MCF 10A (cell line): ENCODE measurements around the gene INTS11. TPM values are rescaled to one million over a fixed set of nuclear protein-coding genes. Genes with fewer than 3 reads are reported as not detected.

Source experiments
- BruUV-seq: library from RNA; stranded (reverse); fragments of 400-500 nt; replicated peaks from 2 replicates; lab custom pipeline; 2021; lab: Mats Ljungman, UMichigan
- CTCF ChIA-PET: fragments of 300-600 bp; sonication (Branson Sonifier 250); formaldehyde crosslinking; extraction: SDS; loops from one replicate; lab custom pipeline; 2021; ENCODE audit warnings: antibody characterized with exemption, inconsistent platforms; lab: Yijun Ruan, JAX
- POLR2A ChIA-PET: fragments of 300-600, 350-650 bp; sonication (Branson Sonifier 250); formaldehyde crosslinking; extraction: SDS; loops from one replicate; lab custom pipeline; 2020; ENCODE audit warnings: antibody characterized with exemption, inconsistent platforms; lab: Yijun Ruan, JAX
- DNase-seq: peaks from one replicate; pipeline ENCODE4 v3.0.0-alpha.2; 2018; ENCODE audit not compliant: unreplicated experiment
- H3K27ac Mint-ChIP-seq: one replicate; pipeline ENCODE4 v1.8.0; 2022; ENCODE audit warnings: mild to moderate bottlenecking, low read depth, mixed read lengths; ENCODE audit not compliant: unreplicated experiment
- H3K27me3 Mint-ChIP-seq: one replicate; pipeline ENCODE4 v1.8.0; 2022; ENCODE audit warnings: mixed read lengths; ENCODE audit not compliant: insufficient read depth, unreplicated experiment
- H3K36me3 Mint-ChIP-seq: one replicate; pipeline ENCODE4 v1.8.0; 2022; ENCODE audit warnings: mild to moderate bottlenecking, moderate library complexity, mixed read lengths; ENCODE audit not compliant: insufficient read depth, unreplicated experiment
- H3K4me1 Mint-ChIP-seq: one replicate; pipeline ENCODE4 v1.8.0; 2022; ENCODE audit warnings: mixed read lengths; ENCODE audit not compliant: insufficient read depth, unreplicated experiment
- H3K4me3 Mint-ChIP-seq: one replicate; pipeline ENCODE4 v1.8.0; 2022; ENCODE audit warnings: mild to moderate bottlenecking, moderate library complexity, mixed read lengths; ENCODE audit not compliant: unreplicated experiment
- H3K9me3 Mint-ChIP-seq: one replicate; pipeline ENCODE4 v1.8.0; 2022; ENCODE audit warnings: mixed read lengths; ENCODE audit not compliant: unreplicated experiment
- intact Hi-C: fragments of 100-400 bp; cut with micrococcal nuclease; formaldehyde crosslinking; loops from 2 replicates; pipeline ENCODE4 v1.14.1; 2022
- total RNA-seq: library from RNA; stranded (reverse); gene quantifications from 2 replicates; pipeline ENCODE4 v1.2.3, GENCODE V29; 2022
- TF ChIP-seq, protein P1 (sequence below): fragments of 200-600 bp; IDR thresholded peaks from one replicate; pipeline ENCODE4 v1.8.0; 2022; ENCODE audit warnings: antibody characterized with exemption, mild to moderate bottlenecking; ENCODE audit not compliant: unreplicated experiment

The INTS11 gene
- total RNA-seq, 1 experiment from 2014 or later: 122 TPM

DNA sequence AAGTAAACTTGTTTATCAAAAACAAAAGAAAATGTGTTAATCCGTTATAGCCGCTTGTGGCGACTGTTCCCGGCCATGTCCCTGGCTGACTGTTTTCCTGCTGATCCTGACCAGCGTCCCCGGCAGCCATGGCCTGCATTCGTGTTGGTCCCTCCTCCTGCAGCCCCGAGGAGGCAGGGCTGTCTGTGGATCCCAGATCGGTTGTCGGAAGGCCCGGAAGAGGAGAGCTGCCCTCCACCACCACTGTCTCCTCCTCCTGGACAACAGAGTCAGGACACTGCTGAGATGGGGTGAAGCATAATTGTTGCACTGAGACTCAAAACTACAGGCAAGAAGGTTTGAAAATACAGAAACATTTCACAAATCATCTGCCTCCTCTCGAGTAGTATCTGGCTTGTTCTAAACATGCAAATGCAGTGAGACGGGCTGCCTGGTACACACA lies 37.5 kb upstream of the INTS11 start:
- BruUV-seq: no TSS peak
- Mint-ChIP-seq H3K4me1 (peaks cover 9% of the 10 kb centered on the region), H3K36me3 (no peaks in the 10 kb centered on the region), H3K27me3 (no peaks in the 10 kb centered on the region), H3K4me3 (no peak overlapping the region), H3K27ac (no peak overlapping the region), H3K9me3 (no peaks in the 10 kb centered on the region)
- ChIA-PET CTCF (interaction anchor here (1.2 to 1.8 kb wide), 2 partner anchors 10 to 142 kb away, joined by 3 to 9 read pairs; no protein-coding TSS in a partner anchor), POLR2A (no interaction called here)
- intact Hi-C loops: no loop called here
- TF ChIP-seq, protein P1, sequence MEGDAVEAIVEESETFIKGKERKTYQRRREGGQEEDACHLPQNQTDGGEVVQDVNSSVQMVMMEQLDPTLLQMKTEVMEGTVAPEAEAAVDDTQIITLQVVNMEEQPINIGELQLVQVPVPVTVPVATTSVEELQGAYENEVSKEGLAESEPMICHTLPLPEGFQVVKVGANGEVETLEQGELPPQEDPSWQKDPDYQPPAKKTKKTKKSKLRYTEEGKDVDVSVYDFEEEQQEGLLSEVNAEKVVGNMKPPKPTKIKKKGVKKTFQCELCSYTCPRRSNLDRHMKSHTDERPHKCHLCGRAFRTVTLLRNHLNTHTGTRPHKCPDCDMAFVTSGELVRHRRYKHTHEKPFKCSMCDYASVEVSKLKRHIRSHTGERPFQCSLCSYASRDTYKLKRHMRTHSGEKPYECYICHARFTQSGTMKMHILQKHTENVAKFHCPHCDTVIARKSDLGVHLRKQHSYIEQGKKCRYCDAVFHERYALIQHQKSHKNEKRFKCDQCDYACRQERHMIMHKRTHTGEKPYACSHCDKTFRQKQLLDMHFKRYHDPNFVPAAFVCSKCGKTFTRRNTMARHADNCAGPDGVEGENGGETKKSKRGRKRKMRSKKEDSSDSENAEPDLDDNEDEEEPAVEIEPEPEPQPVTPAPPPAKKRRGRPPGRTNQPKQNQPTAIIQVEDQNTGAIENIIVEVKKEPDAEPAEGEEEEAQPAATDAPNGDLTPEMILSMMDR: no peak
- DNase-seq: no peak

DNA sequence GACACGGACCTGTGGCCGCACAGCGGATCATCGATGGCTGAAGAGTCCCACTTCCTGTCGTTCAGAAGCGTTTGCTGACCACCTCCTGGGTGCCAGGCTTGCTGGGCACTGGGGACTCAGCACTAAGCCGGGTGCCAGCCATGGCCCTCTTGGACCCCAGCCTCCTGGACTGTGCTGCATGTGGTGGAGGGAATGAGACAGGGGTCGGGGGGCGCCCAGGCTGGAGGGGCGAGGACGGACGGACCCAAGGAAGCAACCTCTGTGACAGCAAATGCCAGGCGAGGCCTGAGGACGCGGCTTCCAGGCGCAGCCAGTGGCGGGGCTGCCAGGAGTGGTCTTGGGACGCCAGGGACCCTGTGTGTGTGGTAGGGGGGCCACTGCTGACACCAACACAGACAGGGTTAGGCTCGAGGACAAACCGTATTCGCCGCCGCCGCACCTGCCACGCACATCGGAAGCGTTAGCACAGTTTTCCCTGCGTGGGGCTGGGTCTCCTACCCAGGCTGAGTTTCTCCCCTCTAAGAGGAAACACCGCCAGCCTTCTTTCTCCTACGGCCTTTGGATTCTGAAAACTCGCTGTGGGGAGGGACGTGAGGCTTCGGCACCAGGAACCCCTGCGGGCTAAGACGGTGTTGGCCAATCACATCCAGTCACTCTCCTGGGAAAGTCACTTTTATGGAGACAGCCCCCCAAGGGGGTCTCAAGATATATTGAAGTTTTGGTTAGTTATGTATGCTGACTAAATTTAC lies 36.9 kb upstream of the INTS11 start:
- no peak for DNase-seq
- no TSS peak for BruUV-seq
- Mint-ChIP-seq H3K36me3 (no peaks in the 10 kb centered on the region), H3K27me3 (no peaks in the 10 kb centered on the region), H3K9me3 (no peaks in the 10 kb centered on the region), H3K27ac (no peak overlapping the region), H3K4me1 (peaks cover 9% of the 10 kb centered on the region), H3K4me3 (no peak overlapping the region)
- ChIA-PET CTCF (interaction anchor here (1.2 kb wide), 1 partner anchor 143 kb away, joined by 3 read pairs; no protein-coding TSS in a partner anchor), POLR2A (no interaction called here)
- intact Hi-C loops: no loop called here
- TF ChIP-seq, protein P1: no peak

DNA sequence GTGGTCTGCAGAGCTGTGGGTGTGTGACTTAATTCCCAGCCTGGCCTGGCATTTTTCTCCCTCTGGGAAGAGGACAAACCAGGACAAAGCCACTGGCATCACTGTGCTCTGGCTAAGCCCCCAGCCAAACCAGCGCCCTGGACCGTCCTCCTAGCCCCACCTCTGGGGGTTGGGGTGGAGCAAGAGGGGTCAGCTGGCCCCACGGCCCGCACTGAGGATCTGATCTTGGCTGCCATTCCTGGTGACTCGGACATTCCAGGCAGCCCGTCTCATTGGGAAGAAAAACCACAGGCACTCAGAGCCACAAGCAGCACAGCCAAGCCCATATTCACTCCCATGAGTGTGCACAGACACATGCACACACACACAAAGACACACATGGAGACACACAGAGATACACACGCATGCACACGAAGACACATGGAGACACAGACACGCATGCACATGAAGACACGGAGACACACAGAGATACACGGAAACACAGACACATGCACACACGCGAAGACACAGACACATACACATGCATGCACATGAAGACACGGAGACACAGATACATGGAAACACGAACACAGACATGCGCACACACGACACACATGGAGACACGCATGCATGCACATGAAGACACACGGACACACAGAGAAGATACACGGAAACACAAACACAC lies 36.2 kb upstream of the INTS11 start:
- TF ChIP-seq, protein P1: no peak
- DNase-seq: peak; percentile 70
- Mint-ChIP-seq H3K9me3 (no peaks in the 10 kb centered on the region), H3K27ac (no peak overlapping the region), H3K36me3 (no peaks in the 10 kb centered on the region), H3K27me3 (no peaks in the 10 kb centered on the region), H3K4me3 (peak overlapping the region; percentile 4), H3K4me1 (peaks cover 9% of the 10 kb centered on the region)
- BruUV-seq: no TSS peak
- ChIA-PET CTCF (interaction anchor here (0.8 kb wide), 1 partner anchor 12 kb away, joined by 3 read pairs; no protein-coding TSS in a partner anchor), POLR2A (no interaction called here)
- intact Hi-C loops: no loop called here
